IMR-90 (cell line): ENCODE data around the gene IP6K1. TPM values are rescaled to one million over a fixed set of nuclear protein-coding genes. Genes with fewer than 3 reads are reported as not detected.

Experiments
- ATAC-seq: fragments of 200-7000 bp; cut with Tn5 transposase; 2 replicates; pipeline ENCODE4 v1.9.1; 2020; ENCODE audit warnings: low read depth, mild to moderate bottlenecking, moderate library complexity
- BruUV-seq: library from RNA; stranded (reverse); fragments of 400-500 nt; replicated peaks from 2 replicates; lab custom pipeline; 2021; lab: Mats Ljungman, UMichigan
- CTCF ChIA-PET: fragments of 300-600 bp; formaldehyde crosslinking; extraction: SDS; loops from one replicate; lab custom pipeline; 2021; ENCODE audit warnings: antibody characterized with exemption; lab: Yijun Ruan, JAX
- POLR2A ChIA-PET: fragments of 300-600 bp; sonication (Branson Sonifier 250); formaldehyde crosslinking; loops from one replicate; lab custom pipeline; 2022; ENCODE audit warnings: antibody characterized with exemption; ENCODE audit not compliant: unreplicated experiment; lab: Charles Lee
- DNase-seq: peaks from one replicate; pipeline ENCODE4 v3.0.0; 2013
- H2AFZ ChIP-seq: replicated peaks from 2 replicates; pipeline ENCODE3; 2013; ENCODE audit warnings: low read length, mild to moderate bottlenecking; ENCODE audit not compliant: poor library complexity
- H2AK5ac ChIP-seq: 2 replicates; pipeline ENCODE4 v1.6.1; 2013; ENCODE audit warnings: low read depth, low read length, inconsistent platforms
- H2AK9ac ChIP-seq: replicated peaks from 2 replicates; pipeline ENCODE3; 2013; ENCODE audit warnings: mild to moderate bottlenecking, low read depth, low read length, moderate library complexity; ENCODE audit not compliant: poor library complexity
- H2BK120ac ChIP-seq: 2 replicates; pipeline ENCODE4 v1.6.1; 2013; ENCODE audit warnings: low read depth, low read length, inconsistent platforms
- H2BK15ac ChIP-seq: 3 replicates; pipeline ENCODE4 v1.6.1; 2013; ENCODE audit warnings: low read depth, low read length, inconsistent platforms
- H2BK20ac ChIP-seq: 2 replicates; pipeline ENCODE4 v1.6.1; 2013; ENCODE audit warnings: low read depth, mild to moderate bottlenecking, inconsistent platforms, low read length, moderate library complexity
- H2BK5ac ChIP-seq: 2 replicates; pipeline ENCODE4 v1.6.1; 2013; ENCODE audit warnings: mild to moderate bottlenecking, low read depth, low read length, inconsistent platforms; ENCODE audit not compliant: poor library complexity, severe bottlenecking
- H3K14ac ChIP-seq: replicated peaks from 2 replicates; pipeline ENCODE4 v1.6.1; 2013; ENCODE audit warnings: low read depth, low read length, inconsistent platforms
- H3K18ac ChIP-seq: 2 replicates; pipeline ENCODE4 v1.6.1; 2013; ENCODE audit warnings: low read depth, low read length, control low read depth
- H3K23ac ChIP-seq: 2 replicates; pipeline ENCODE4 v1.6.1; 2013; ENCODE audit warnings: low read depth, low read length, inconsistent platforms
- H3K27ac ChIP-seq: 2 replicates; pipeline ENCODE4 v1.5.1; 2013; ENCODE audit warnings: mild to moderate bottlenecking, control low read depth, low read length; ENCODE audit not compliant: insufficient read depth
- H3K27me3 ChIP-seq: 2 replicates; pipeline ENCODE4 v1.6.1; 2013; ENCODE audit warnings: low read length; ENCODE audit not compliant: control insufficient read depth, insufficient read depth
- H3K36me3 ChIP-seq: 2 replicates; pipeline ENCODE4 v1.6.1; 2013; ENCODE audit warnings: low read length, mixed read lengths; ENCODE audit not compliant: control insufficient read depth, insufficient read depth
- H3K4ac ChIP-seq: 2 replicates; pipeline ENCODE4 v1.6.1; 2013; ENCODE audit warnings: low read depth, low read length, inconsistent platforms
- H3K4me1 ChIP-seq: 2 replicates; pipeline ENCODE4 v1.6.1; 2013; ENCODE audit warnings: low read length, mixed read lengths; ENCODE audit not compliant: control insufficient read depth, insufficient read depth
- H3K4me2 ChIP-seq: 2 replicates; pipeline ENCODE4 v1.6.1; 2013; ENCODE audit warnings: low read depth, mild to moderate bottlenecking, control low read depth, low read length, moderate library complexity
- H3K4me3 ChIP-seq: 2 replicates; pipeline ENCODE4 v1.5.1; 2013; ENCODE audit warnings: low read depth, mild to moderate bottlenecking, control low read depth, low read length, moderate library complexity; ENCODE audit not compliant: insufficient read depth
- H3K56ac ChIP-seq: 2 replicates; pipeline ENCODE4 v1.6.1; 2013; ENCODE audit warnings: low read length, inconsistent platforms; ENCODE audit not compliant: insufficient read depth; ENCODE audit errors: extremely low read depth
- H3K79me1 ChIP-seq, 2 experiments: 2 replicates each; pipeline ENCODE4 v1.6.1; 2013; ENCODE audit warnings: low read length in 2 of 2, inconsistent platforms in 1 of 2, low read depth in 1 of 2
- H3K9ac ChIP-seq: 2 replicates; pipeline ENCODE4 v1.6.1; 2013; ENCODE audit warnings: low read depth, low read length, control low read depth
- H3K9me1 ChIP-seq: 2 replicates; pipeline ENCODE4 v1.6.1; 2013; ENCODE audit warnings: low read length, inconsistent platforms; ENCODE audit not compliant: insufficient read depth
- H3K9me3 ChIP-seq: 2 replicates; pipeline ENCODE4 v1.6.1; 2013; ENCODE audit warnings: low read length; ENCODE audit not compliant: control insufficient read depth, insufficient read depth
- H4K20me1 ChIP-seq: 2 replicates; pipeline ENCODE4 v1.6.1; 2013; ENCODE audit warnings: low read length, inconsistent platforms; ENCODE audit not compliant: insufficient read depth
- H4K5ac ChIP-seq: 2 replicates; pipeline ENCODE4 v1.6.1; 2013; ENCODE audit warnings: mild to moderate bottlenecking, low read depth, low read length, control low read depth
- H4K8ac ChIP-seq, 2 experiments: 2 replicates each; pipeline ENCODE4 v1.6.1; 2013; ENCODE audit warnings: low read depth in 2 of 2, low read length in 2 of 2, control low read depth in 1 of 2, inconsistent platforms in 1 of 2
- H4K91ac ChIP-seq: 2 replicates; pipeline ENCODE4 v1.6.1; 2013; ENCODE audit warnings: low read depth, low read length, inconsistent platforms; ENCODE audit not compliant: insufficient read depth
- BHLHE40 ChIP-seq: fragments of 150-350 bp; IDR thresholded peaks from 2 replicates; pipeline ENCODE4 v1.6.1; 2016; ENCODE audit warnings: mild to moderate bottlenecking, low read depth, low read length
- CEBPB ChIP-seq: IDR thresholded peaks from 2 replicates; pipeline ENCODE4 v1.6.1; 2012; ENCODE audit warnings: low read depth, low read length, improper control_type of control experiment
- CHD1 ChIP-seq: IDR thresholded peaks from 2 replicates; pipeline ENCODE4 v1.6.1; 2012; ENCODE audit warnings: low read depth, low read length, improper control_type of control experiment
- FOS ChIP-seq: fragments of 150-350 bp; IDR thresholded peaks from 2 replicates; pipeline ENCODE4 v1.6.1; 2016; ENCODE audit warnings: low read depth, low read length
- MAFK ChIP-seq: IDR thresholded peaks from 2 replicates; pipeline ENCODE4 v1.6.1; 2012; ENCODE audit warnings: low read depth, low read length, improper control_type of control experiment
- MAZ ChIP-seq: IDR thresholded peaks from 2 replicates; pipeline ENCODE4 v1.6.1; 2012; ENCODE audit warnings: low read depth, mild to moderate bottlenecking, low read length, improper control_type of control experiment, moderate library complexity, borderline replicate concordance
- MXI1 ChIP-seq: IDR thresholded peaks from 2 replicates; pipeline ENCODE4 v1.6.1; 2012; ENCODE audit warnings: low read depth, mild to moderate bottlenecking, low read length, moderate library complexity, borderline replicate concordance
- NFE2L2 ChIP-seq: fragments of 150-350 bp; IDR thresholded peaks from 2 replicates; pipeline ENCODE4 v1.6.1; 2016; ENCODE audit warnings: low read depth, mild to moderate bottlenecking, low read length
- POLR2A ChIP-seq: IDR thresholded peaks from 2 replicates; pipeline ENCODE4 v1.6.1; 2012; ENCODE audit warnings: mild to moderate bottlenecking, low read depth, low read length
- RAD21 ChIP-seq: IDR thresholded peaks from 2 replicates; pipeline ENCODE4 v1.6.1; 2012; ENCODE audit warnings: low read length, improper control_type of control experiment
- RCOR1 ChIP-seq: IDR thresholded peaks from 2 replicates; pipeline ENCODE4 v1.6.1; 2012; ENCODE audit warnings: mild to moderate bottlenecking, low read length, improper control_type of control experiment; ENCODE audit not compliant: insufficient replicate concordance
- RFX5 ChIP-seq: IDR thresholded peaks from 2 replicates; pipeline ENCODE4 v1.8.0; 2012; ENCODE audit warnings: low read depth, mild to moderate bottlenecking, low read length, moderate library complexity
- SMC3 ChIP-seq: fragments of 150-350 bp; IDR thresholded peaks from 2 replicates; pipeline ENCODE4 v1.6.1; 2016; ENCODE audit warnings: low read depth, mild to moderate bottlenecking, antibody characterized with exemption, low read length, moderate library complexity
- WGBS, 2 experiments: methylation state at CpG; one replicate each; pipeline versions ENCODE4 v1.1.5 to v1.1.7; 2013; ENCODE audit warnings: missing lambda C conversion rate in 2 of 2; ENCODE audit not compliant: insufficient read length in 1 of 2; ENCODE audit errors: extremely low coverage in 2 of 2; 5-methylcytosine and 5-hydroxymethylcytosine counted together
- dilution Hi-C: fragments of 300-500 bp; cut with HindIII; formaldehyde crosslinking; loops from one replicate; pipeline ENCODE4 v1.14.3; 2018; ENCODE audit warnings: low sequenced_read_pairs; ENCODE audit not compliant: unreplicated experiment
- in situ Hi-C: fragments of 300-500 bp; cut with MboI; formaldehyde crosslinking; loops from 3 replicates; pipeline ENCODE4 v1.14.3; 2019; ENCODE audit warnings: low sequenced_read_pairs, inconsistent platforms, mixed read lengths
- intact Hi-C: fragments of 100-400 bp; cut with micrococcal nuclease; formaldehyde crosslinking; loops from 2 replicates; pipeline ENCODE4 v1.10.0; 2022
- polyA plus RNA-seq, 3 experiments: library from polyadenylated mRNA; depleted of rRNA; stranded (reverse); fragments of >200 nt; gene quantifications; 2 replicates each; pipeline ENCODE4 v1.2.3, GENCODE V29; 2012; ENCODE audit warnings: low replicate concordance in 1 of 3
- total RNA-seq: library from RNA; depleted of rRNA; stranded (reverse); fragments of >200 nt; gene quantifications from 2 replicates; pipeline ENCODE4 v1.2.3, GENCODE V29; 2012
- TF ChIP-seq, protein P1 (sequence below): fragments of 150-350 bp; IDR thresholded peaks from 2 replicates; pipeline ENCODE4 v1.6.1; 2016; ENCODE audit warnings: low read depth, mild to moderate bottlenecking, low read length, moderate library complexity, borderline replicate concordance
- TF ChIP-seq, protein P2 (sequence below): conservative IDR thresholded peaks from 2 replicates; pipeline ENCODE4 v1.5.1; 2012; ENCODE audit warnings: mild to moderate bottlenecking, low read depth, low read length, improper control_type of control experiment
- TF ChIP-seq, protein P3 (sequence below): fragments of 150-350 bp; IDR thresholded peaks from 2 replicates; pipeline ENCODE4 v1.6.1; 2017; ENCODE audit warnings: mild to moderate bottlenecking, antibody characterized with exemption, low read length, low read depth

The IP6K1 gene
- total and polyA plus RNA-seq, 2 of the 4 experiments (the other 2 are of a cell fraction), result 28.3 to 28.7 TPM

DNA sequence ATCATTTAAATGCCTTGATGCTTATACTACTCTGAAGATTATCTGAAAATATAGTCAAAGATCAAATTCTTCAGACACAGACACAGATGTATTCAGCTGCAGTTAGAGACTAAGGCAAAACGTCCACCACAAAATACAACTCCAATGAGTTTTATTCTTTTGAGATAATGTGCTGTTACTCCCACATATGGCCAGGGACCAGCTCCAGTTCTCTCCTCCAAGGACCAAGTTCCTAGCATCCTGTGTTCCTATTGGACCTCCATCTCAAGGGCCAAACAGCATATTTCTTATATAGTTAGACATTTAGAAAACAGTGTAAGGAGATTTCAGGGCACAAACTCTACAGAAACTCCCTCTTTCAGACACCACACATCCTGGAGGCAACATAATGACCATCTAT lies 27.1 kb downstream of the IP6K1 start:
- no peak overlapping the region for H2BK5ac ChIP-seq
- BruUV-seq, result no TSS peak
- H2BK15ac ChIP-seq, result no peak overlapping the region
- no peaks in the 10 kb centered on the region for H3K4me1 ChIP-seq
- H3K4ac ChIP-seq, result no peak overlapping the region
- no peak overlapping the region for H2AK5ac ChIP-seq
- peaks cover 43 to 65% of the 10 kb centered on the region in 2 experiments for H3K79me1 ChIP-seq
- H3K18ac ChIP-seq, result no peak overlapping the region
- ChIA-PET CTCF (interaction anchor here (0.6 kb wide), 1 partner anchor 11 kb away, joined by 3 read pairs; no protein-coding TSS in a partner anchor), POLR2A (no interaction called here)
- TF ChIP-seq RCOR1, result no peak
- TF ChIP-seq CEBPB, result no peak
- TF ChIP-seq, protein P1, sequence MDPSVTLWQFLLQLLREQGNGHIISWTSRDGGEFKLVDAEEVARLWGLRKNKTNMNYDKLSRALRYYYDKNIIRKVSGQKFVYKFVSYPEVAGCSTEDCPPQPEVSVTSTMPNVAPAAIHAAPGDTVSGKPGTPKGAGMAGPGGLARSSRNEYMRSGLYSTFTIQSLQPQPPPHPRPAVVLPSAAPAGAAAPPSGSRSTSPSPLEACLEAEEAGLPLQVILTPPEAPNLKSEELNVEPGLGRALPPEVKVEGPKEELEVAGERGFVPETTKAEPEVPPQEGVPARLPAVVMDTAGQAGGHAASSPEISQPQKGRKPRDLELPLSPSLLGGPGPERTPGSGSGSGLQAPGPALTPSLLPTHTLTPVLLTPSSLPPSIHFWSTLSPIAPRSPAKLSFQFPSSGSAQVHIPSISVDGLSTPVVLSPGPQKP, result no peak
- no peak for TF ChIP-seq MXI1
- no peak for TF ChIP-seq FOS
- TF ChIP-seq BHLHE40, result no peak
- no peak for TF ChIP-seq MAFK
- TF ChIP-seq SMC3, result no peak
- TF ChIP-seq, protein P2, sequence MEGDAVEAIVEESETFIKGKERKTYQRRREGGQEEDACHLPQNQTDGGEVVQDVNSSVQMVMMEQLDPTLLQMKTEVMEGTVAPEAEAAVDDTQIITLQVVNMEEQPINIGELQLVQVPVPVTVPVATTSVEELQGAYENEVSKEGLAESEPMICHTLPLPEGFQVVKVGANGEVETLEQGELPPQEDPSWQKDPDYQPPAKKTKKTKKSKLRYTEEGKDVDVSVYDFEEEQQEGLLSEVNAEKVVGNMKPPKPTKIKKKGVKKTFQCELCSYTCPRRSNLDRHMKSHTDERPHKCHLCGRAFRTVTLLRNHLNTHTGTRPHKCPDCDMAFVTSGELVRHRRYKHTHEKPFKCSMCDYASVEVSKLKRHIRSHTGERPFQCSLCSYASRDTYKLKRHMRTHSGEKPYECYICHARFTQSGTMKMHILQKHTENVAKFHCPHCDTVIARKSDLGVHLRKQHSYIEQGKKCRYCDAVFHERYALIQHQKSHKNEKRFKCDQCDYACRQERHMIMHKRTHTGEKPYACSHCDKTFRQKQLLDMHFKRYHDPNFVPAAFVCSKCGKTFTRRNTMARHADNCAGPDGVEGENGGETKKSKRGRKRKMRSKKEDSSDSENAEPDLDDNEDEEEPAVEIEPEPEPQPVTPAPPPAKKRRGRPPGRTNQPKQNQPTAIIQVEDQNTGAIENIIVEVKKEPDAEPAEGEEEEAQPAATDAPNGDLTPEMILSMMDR, result no peak
- TF ChIP-seq CHD1, result no peak
- TF ChIP-seq POLR2A, result no peak
- TF ChIP-seq NFE2L2, result no peak
- TF ChIP-seq RAD21, result no peak
- TF ChIP-seq, protein P3, sequence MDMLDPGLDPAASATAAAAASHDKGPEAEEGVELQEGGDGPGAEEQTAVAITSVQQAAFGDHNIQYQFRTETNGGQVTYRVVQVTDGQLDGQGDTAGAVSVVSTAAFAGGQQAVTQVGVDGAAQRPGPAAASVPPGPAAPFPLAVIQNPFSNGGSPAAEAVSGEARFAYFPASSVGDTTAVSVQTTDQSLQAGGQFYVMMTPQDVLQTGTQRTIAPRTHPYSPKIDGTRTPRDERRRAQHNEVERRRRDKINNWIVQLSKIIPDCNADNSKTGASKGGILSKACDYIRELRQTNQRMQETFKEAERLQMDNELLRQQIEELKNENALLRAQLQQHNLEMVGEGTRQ, result no peak
- no peak for TF ChIP-seq RFX5
- no peak for TF ChIP-seq MAZ
- dilution Hi-C loops, result no loop called here
- peak; percentile 35; the same call in 1 of the 2 replicates for ATAC-seq
- H3K27me3 ChIP-seq, result no peaks in the 10 kb centered on the region
- H4K5ac ChIP-seq, result no peak overlapping the region
- H2AK9ac ChIP-seq, result no peak overlapping the region
- H4K8ac ChIP-seq, result no peak overlapping the region
- H3K4me3 ChIP-seq, result no peak overlapping the region
- no peak for DNase-seq
- in situ Hi-C loops, result no loop called here
- no peak overlapping the region for H3K27ac ChIP-seq
- H2AFZ ChIP-seq, result no peak overlapping the region
- no peak overlapping the region for H3K14ac ChIP-seq
- H3K9ac ChIP-seq, result no peak overlapping the region
- no CpG with 5 or more reads among the region's 1 CpG for WGBS, 2 experiments
- H2BK120ac ChIP-seq, result no peak overlapping the region
- peaks cover 62% of the 10 kb centered on the region for H4K20me1 ChIP-seq
- no peak overlapping the region for H3K56ac ChIP-seq
- H3K23ac ChIP-seq, result no peak overlapping the region
- no peak overlapping the region for H3K4me2 ChIP-seq
- H3K36me3 ChIP-seq, result peaks cover 5% of the 10 kb centered on the region
- intact Hi-C loops, result no loop called here
- H2BK20ac ChIP-seq, result no peak overlapping the region
- no peak overlapping the region for H4K91ac ChIP-seq
- peaks cover 7% of the 10 kb centered on the region; the same call in 1 of the 2 replicates for H3K9me1 ChIP-seq
- H3K9me3 ChIP-seq, result no peaks in the 10 kb centered on the region
